NCI-H226 (cell line): ENCODE measurements around the gene MAP3K20.
"Not testable (repeated sequence)": the region's sequence is repeated elsewhere in the genome, so short reads cannot be mapped to it uniquely, and the experiment has no call there.

Source experiments
- DNase-seq: peaks from one replicate; pipeline ENCODE4 v3.0.0-alpha.2; 2015

MAP3K20 gene

DNA sequence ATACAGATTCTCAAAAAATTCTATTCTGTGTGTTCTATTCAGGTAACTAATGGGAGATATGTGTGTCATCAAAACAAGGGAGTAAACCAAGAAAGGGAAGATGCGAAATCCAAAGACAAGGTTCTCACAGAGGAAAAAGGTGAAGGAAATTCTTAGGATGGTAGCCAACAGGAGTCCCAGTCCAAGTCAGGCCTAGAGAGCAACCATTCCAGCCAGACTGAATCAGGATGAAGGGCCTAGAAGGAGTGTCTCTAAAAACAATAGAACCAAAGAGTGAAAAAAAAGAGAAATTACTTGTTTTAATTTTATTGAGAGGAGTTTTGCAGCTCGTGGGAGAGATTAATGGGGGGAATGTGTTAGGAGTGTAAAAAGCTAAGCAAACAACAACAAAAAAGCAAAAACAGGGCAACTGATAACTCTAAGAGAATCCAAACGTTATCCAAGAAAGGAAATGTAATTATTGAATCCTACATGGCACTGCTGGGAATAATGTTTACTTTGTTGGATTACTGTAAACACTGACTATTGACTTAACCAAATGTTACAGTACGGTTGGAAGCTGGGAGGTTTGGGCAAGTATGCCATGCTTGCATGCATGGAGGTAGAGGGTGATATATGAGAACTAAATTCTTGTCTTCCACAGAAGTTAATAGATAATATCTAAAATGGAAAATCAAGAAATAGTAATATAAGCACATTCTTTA, 12.3 kb downstream of the MAP3K20 start:
- DNase-seq = no peak

- DNase-seq = no peak
Measured at GRCh38 chr2:173090276-173090877, 14.7 kb downstream of the MAP3K20 start.

GRCh38 chr2:173090973-173091660, 15.5 kb downstream of the MAP3K20 start:
- no peak for DNase-seq

DNA sequence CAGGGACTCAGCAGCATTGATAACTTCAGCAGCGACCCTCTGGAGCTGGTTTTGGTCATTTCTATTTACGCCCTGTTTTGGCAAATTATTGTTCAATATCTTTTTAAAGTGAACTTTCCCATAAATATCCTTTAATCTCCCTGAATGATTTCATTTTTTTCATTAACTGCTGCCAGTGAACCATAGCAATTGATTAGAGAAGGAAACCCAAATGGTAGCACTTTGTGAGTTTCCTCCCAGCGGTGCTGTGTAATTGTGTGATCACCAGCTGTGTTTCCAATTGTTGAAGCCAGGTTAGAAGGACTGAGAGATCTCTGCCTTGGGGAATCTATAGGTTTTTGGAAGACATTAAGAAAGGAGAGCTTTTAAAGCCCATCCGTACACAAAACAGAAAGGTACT, 16.3 kb downstream of the MAP3K20 start:
- no peak for DNase-seq

DNA sequence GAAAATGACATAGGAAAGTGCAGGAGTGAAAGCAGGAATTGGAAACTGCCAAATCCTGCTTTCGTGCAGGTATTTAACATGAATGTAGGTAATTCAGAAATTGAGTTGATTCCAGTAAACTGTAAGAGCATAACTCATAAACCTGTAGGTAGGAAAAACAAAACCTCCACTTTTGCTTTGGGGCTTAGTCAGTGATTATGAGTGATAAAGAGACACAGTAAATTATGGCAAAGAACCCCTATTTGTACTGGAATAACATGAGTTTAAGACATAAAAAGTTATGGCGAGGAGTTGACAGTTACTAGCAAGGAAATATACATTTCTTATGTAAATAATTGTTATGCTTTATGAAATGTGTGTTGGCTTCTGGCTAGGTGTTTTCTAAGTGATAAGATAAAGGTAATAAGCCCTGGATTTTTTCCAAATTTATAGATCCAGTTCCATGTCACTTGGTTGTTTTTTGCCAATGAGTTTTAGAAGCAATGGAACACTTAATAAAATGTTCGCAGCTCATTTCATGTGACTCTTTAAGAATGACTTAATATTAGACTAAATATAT, 17.3 kb downstream of the MAP3K20 start:
- no peak for DNase-seq

- not testable (repeated sequence) for DNase-seq
Measured at GRCh38 chr2:173093617-173094016, 18.0 kb downstream of the MAP3K20 start.

GRCh38 chr2:173094731-173095130, 19.1 kb downstream of the MAP3K20 start:
- no peak for DNase-seq

- no peak for DNase-seq
Measured at GRCh38 chr2:173095356-173095755, 19.7 kb downstream of the MAP3K20 start.

DNA sequence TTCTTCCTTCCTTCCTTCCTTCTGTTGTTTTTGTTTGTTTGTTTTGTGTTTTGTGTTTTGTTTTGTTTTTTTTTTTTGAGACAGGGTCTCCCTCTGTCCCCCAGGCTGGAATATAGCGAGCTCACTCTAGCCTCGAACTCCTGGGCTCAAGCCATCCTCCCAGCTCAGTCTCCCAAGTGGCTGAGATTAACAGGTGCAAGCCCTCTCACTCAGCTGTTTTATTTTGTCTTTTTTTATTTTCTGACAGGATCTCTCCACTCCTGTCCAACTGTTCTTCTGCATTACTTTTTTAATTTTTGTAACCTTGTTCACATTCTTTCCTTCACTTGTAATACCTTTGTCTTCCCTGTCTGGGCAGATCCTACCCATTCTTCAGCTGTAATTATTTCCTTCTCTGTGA, 23.6 kb downstream of the MAP3K20 start:
- DNase-seq = no peak

DNA sequence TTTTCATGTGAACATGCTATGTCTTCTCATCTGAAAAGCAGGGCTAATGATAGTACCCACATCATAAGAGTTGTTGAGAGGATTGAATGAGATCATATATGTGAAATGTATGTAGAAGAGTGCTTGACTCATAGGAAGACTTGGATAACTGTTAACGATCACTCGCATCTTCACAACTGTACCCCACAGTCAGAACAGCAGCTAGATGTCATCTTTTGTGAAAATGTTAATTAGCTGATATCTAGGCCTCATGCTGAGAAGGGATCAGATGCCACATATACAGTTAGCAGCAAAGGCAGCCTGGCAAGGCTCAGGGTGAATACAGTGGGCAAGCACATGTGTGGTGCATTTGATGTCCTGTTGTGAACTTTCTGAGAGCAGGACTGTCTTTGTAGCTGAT, 24.2 kb downstream of the MAP3K20 start:
- no peak for DNase-seq

DNA sequence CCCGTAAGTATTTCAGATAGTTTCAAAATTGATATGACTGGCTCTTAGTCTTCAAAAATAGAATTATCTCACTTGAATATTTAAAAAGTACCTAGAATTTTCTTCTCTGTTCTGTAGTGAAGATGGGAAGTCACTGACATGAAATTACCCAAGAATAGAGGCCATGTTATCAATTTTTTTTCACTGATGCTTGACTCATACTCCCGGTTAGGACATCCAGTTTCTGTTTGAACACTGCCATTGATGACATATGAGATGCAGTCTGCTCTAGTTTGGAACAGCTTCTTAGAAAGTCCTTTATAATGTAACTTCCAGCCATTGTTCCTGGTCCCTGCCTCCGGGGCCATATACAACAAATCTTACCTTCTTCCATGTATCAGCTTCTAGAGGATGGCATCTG, 26.0 kb downstream of the MAP3K20 start:
- DNase-seq = no peak

DNA sequence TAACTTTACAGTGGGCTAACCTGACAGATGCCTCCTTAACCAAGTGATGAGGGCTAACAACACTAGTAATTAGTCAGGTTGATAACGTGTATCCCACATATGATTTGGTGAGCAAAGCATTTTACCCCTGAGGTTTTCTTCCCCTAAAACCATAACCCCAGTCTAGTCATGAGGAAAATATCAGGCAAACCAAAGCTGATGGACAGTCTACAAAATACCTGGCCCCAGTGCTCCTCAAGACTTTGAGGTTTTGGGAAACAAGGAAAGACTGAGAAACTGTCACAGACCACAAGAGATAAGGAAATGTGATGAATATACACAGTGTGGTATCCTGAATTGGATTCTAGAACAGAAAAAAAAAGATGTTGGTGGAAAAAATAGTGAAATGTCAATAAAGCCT, 28.5 kb downstream of the MAP3K20 start:
- DNase-seq = peak; percentile 61

DNA sequence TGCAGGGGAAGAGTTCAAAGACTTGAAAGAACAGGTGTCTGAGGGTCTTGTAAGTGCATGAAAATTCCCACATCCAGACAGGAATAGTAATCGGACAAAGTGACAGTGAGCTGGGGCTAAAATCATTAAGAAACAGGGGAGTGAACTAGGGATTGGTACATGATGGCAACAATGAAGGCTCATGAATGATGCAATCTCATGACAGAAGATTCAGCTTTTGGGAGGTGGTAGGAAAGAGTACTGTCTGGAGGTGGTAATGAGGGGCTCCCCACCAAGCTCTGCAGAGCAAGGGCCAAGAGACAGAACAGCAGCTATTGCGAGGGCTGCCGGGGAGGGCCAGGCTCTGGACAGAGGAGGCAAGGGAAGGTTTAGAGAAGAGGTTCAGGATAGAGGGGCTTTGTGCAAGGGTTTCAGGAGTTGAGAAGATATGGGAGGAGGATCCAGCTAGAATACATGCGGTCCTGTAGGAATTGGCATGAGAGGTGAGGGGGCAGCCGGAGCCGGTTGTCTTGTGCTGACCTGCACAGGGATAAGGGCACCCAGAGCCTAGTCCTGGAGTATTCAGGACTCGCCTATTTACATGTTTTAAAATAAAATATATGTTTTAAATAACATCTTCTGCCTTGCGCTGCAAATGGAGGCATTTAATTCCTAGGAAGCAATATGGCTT, 31.4 kb downstream of the MAP3K20 start:
- DNase-seq = no peak

DNA sequence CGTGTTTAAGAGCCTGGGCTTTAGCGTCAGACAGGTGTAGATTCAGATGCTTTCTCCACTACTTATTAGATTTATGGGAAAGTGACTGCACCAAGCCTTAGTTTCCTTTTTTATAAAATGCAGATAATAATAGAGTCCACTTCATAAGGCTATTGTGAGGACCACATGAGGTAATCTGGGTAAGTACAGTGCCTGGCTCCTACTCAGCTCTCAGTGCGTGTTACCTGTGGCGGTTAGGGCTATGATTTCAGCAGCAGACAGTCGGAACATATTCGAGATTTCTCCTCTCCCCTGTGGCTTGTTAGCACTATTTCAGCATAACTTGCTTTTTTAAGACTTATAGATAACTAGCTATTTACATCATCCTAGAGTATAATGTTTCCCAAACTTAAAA, 32.0 kb downstream of the MAP3K20 start:
- DNase-seq = no peak

DNA sequence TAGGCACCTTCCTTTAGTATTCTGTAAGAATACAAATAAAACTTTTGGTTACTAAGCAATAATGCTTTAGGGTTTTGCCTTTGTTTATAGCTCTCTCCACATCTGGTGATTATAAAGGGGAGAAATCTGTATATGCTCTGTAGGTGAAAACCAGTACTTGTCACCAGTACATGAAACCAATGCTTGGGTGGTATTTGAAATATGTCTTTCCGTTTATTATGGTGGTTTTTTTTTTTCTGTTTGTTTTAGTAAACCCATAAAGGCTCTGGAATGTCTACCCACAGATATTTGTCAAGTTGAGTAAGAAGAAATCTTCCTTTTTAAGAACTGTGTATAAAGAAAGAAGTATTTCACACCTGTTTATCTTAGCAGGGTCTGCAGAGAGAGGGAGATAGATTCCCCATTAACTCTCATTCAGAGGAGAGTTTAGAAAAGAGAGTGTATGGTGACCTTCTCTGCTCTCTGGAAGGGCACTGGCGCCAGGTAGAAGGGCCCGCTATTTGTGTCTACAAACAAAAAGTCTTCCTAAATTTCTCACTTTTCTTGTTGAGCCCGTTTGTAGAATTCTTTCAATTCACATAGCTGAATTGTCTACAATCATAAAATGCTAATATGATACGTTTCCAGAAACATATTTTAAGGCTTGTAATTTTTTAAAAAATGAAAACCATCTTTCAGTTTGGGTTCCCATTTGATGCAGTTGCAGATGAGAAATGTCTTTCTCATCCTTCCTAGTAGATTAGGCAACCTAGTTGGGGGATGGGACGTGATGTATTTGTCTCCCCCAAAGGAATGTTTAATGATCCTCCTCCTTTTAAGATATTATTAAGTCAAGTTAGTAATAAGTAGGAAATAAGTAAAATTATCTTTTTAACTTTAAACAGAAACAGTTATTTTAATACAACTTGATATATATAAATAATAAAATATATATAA, 33.9 kb downstream of the MAP3K20 start:
- peak; percentile 87 for DNase-seq

- DNase-seq = no peak
Measured at GRCh38 chr2:173117678-173118077, 42.0 kb downstream of the MAP3K20 start.

GRCh38 chr2:173118395-173118794, 42.7 kb downstream of the MAP3K20 start:
- peak; percentile 55 for DNase-seq

DNA sequence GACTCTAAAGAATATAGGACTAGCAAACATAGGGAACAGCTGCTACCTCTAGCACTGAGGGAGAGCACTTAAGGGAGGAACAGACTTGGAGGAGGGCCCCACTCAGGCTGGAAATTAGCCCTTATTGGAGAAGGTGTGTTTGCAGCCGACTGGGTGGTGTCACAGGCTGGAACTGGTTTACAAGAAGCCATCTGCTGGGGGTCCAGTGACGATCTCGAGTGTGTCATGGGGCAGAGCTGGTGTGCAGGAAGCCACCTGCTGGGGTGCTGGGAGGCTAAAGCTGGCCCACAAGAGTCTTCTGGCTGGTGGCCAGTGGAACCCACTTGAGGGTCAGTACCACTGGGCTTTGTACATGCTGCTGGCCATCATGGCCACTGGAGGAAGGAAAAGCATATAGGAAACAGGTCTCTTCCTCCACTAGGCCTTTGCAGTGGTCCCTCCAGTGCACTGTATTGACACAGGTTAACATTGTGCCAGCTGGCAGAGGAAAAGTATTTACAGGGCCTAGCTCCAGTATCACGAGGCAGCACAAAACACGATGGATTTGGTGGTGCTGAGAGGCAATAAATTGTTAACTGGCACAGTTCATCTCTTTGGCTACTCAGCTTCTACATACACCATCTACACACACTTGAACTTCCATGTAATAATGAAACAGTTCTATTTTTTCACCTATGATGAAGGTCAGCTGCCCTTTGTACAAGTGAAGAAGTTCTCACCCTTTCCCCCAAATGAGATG, 43.6 kb downstream of the MAP3K20 start:
- no peak for DNase-seq

GRCh38 chr2:173119944-173120343, 44.3 kb downstream of the MAP3K20 start:
- no peak for DNase-seq

DNA sequence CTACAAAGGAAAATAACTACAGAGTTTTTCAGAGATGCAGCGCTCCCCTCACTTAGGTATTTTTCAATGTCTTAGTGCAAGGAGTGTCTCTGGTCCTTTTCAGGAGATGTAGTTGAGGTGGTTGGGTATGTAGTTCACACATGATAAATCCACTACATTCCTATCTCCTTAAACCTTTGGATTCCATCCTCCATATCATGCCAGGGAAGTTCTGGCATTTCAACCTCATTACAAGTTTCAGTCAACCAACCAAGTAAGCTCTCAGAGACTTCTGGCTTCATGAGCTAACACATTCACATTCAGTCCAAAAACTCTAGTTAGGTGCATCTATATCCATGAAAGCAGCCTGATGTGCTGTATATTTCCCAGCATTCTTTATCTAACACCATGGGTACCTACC, 47.3 kb downstream of the MAP3K20 start:
- peak; percentile 77 for DNase-seq

- DNase-seq = peak; percentile 33
Measured at GRCh38 chr2:173124441-173124840, 48.8 kb downstream of the MAP3K20 start.

DNA sequence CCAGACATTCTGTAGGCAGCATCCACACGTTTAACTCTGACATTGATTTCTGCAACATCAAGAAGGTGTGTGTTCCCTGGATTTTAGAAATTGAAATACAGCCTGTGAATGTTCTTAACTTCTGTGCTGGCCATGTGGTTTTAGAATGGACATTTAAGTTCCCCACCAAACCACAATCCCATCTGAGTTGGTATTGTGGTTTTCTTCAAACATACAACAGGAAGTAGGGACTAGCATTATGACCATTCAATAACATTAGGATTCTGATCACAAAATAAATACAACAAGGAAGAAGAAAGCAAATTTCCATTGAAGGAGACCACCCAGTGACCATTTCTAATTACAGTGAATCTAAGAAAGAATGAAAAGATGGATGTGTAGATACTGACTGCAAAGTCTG, 51.2 kb downstream of the MAP3K20 start:
- DNase-seq = no peak
